NT2/D1 (cell line): Measurements from ENCODE around the gene SGCD.

Source experiments
- SUZ12 ChIP-seq: IDR thresholded peaks from 2 replicates; pipeline ENCODE4 v1.6.1; 2011; ENCODE audit not compliant: insufficient read length, insufficient read depth; ENCODE audit errors: extremely low read depth
- YY1 ChIP-seq: IDR thresholded peaks from 2 replicates; pipeline ENCODE4 v1.6.1; 2011; ENCODE audit not compliant: insufficient read length, insufficient read depth
- ZNF274 ChIP-seq: IDR thresholded peaks from 2 replicates; pipeline ENCODE4 v1.6.1; 2011; ENCODE audit warnings: mild to moderate bottlenecking, low read depth, low read length

DNA sequence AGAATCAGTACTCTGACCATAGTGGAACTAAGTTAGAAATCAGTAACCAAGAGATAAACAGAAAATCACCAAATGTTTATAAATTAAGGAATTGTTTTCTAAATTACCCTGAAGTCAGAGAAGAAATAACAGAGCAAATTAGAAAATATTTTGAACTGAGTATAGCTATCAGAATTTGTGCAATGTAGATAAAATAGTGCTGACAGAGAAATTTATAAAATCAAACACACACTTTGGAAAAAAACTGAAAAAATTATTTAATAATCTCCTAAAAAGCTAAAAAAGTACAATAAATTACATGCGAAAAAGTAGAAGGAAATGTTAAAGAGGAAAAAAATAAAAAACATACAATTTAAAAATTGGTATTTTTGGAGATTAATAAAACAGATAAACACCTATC is 486.0 kb downstream of the SGCD start:
- TF ChIP-seq SUZ12 (no peak), ZNF274 (no peak), YY1 (no peak)
